Measurements from ENCODE around the gene ETFA. TPM values are rescaled to one million over a fixed set of nuclear protein-coding genes. Genes with fewer than 3 reads are reported as not detected.

ETFA gene
- total and polyA plus RNA-seq, 9 of the 15 experiments (the other 6 are each of a cell fraction or from before 2014, with no cell fraction given): 130 to 543 (median 232) TPM

- TF ChIP-seq PRPF4 (IDR thresholded peaks at IDR 0.05; ENCODE audit: insufficient read depth, low read depth, low read length, poor library complexity, severe bottlenecking): peak; percentile 56
- peak; percentile 19; the same call in 1 of the 2 replicates for TF ChIP-seq NFE2 (IDR thresholded peaks at IDR 0.05; ENCODE audit: low read depth)
- TF ChIP-seq PRDM10 (IDR thresholded peaks at IDR 0.05; ENCODE audit: partially characterized antibody): no peak
- TF ChIP-seq SREBF1 (IDR thresholded peaks at IDR 0.05; ENCODE audit: borderline replicate concordance, low read depth, low read length): no peak
- peak; percentile 95 for TF ChIP-seq SUPT5H (IDR thresholded peaks at IDR 0.05)
- peak; percentile 92; the same call in 1 of the 2 replicates for TF ChIP-seq ZHX1 (conservative IDR thresholded peaks at IDR 0.05; ENCODE audit: low read length)
- peak; percentile 77 for TF ChIP-seq TAF7 (tag; IDR thresholded peaks at IDR 0.05)
- no peak for TF ChIP-seq MITF (IDR thresholded peaks at IDR 0.05)
- TF ChIP-seq BRD4 (IDR thresholded peaks at IDR 0.05): 0 out of 2 replicates have a peak, but pooled peaks have one; percentile 34
- TF ChIP-seq HDAC1 (IDR thresholded peaks at IDR 0.05): peak in 1 of 2 experiments; percentile 75; a peak in 2 of 4 replicates
- TF ChIP-seq ZNF785 (CRISPR knock-in tag; IDR thresholded peaks at IDR 0.05): no peak
- TF ChIP-seq EP300 (IDR thresholded peaks at IDR 0.05; ENCODE audit: low read length): peak; percentile 15
- peak; percentile 87 for TF ChIP-seq CBX1 (IDR thresholded peaks at IDR 0.05; ENCODE audit: low read depth)
- no peak for TF ChIP-seq EZH2 (IDR thresholded peaks at IDR 0.05; ENCODE audit: borderline replicate concordance, low read depth, low read length)
- TF ChIP-seq ZNF431 (CRISPR knock-in tag; IDR thresholded peaks at IDR 0.05): no peak; the same call in 1 of the 2 replicates
- peak; percentile 28; the same call in 1 of the 2 replicates for TF ChIP-seq ELF1 (tag; IDR thresholded peaks at IDR 0.05)
- TF ChIP-seq MCM3 (IDR thresholded peaks at IDR 0.05): no peak
- TF ChIP-seq DIDO1 (tag; IDR thresholded peaks at IDR 0.05; ENCODE audit: low read depth): no peak
- 0 out of 2 replicates have a peak, but pooled peaks have one; percentile 73 for TF ChIP-seq FOXK1 (CRISPR knock-in tag; IDR thresholded peaks at IDR 0.05; ENCODE audit: borderline replicate concordance)
- TF ChIP-seq MAFK (IDR thresholded peaks at IDR 0.05; ENCODE audit: low read length): no peak; the same call in 1 of the 2 replicates
- peak; percentile 84 for TF ChIP-seq RBBP5 (IDR thresholded peaks at IDR 0.05; ENCODE audit: borderline replicate concordance, insufficient read depth, low read length, poor library complexity, severe bottlenecking)
These were observed at the start of gene ETFA (continued) for GRCh38 chr15:76311100-76311953.
